ENCODE data around the gene C16orf92.
A peak's percentile ranks its signal among the peaks of the same experiment; 100 is the strongest.

The C16orf92 gene

GRCh38 chr16:29993903-29994599, 28.9 kb upstream of the C16orf92 start:
- H3K4me3 ChIP-seq (ENCODE audit: low read depth, low read length) = peak overlapping the region; percentile 98
- DNase-seq (ENCODE audit: low read depth) = no peak
- TF ChIP-seq, protein P1, sequence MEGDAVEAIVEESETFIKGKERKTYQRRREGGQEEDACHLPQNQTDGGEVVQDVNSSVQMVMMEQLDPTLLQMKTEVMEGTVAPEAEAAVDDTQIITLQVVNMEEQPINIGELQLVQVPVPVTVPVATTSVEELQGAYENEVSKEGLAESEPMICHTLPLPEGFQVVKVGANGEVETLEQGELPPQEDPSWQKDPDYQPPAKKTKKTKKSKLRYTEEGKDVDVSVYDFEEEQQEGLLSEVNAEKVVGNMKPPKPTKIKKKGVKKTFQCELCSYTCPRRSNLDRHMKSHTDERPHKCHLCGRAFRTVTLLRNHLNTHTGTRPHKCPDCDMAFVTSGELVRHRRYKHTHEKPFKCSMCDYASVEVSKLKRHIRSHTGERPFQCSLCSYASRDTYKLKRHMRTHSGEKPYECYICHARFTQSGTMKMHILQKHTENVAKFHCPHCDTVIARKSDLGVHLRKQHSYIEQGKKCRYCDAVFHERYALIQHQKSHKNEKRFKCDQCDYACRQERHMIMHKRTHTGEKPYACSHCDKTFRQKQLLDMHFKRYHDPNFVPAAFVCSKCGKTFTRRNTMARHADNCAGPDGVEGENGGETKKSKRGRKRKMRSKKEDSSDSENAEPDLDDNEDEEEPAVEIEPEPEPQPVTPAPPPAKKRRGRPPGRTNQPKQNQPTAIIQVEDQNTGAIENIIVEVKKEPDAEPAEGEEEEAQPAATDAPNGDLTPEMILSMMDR (IDR thresholded peaks at IDR 0.05; ENCODE audit: control insufficient read depth, extremely low read depth, insufficient read depth) = no peak

GRCh38 chr16:29994600-29995323, 28.2 kb upstream of the C16orf92 start:
- DNase-seq (ENCODE audit: low read depth) = no peak
- TF ChIP-seq, protein P1 (IDR thresholded peaks at IDR 0.05; ENCODE audit: control insufficient read depth, extremely low read depth, insufficient read depth) = no peak
- peak overlapping the region; percentile 98 for H3K4me3 ChIP-seq (ENCODE audit: low read depth, low read length)

DNA sequence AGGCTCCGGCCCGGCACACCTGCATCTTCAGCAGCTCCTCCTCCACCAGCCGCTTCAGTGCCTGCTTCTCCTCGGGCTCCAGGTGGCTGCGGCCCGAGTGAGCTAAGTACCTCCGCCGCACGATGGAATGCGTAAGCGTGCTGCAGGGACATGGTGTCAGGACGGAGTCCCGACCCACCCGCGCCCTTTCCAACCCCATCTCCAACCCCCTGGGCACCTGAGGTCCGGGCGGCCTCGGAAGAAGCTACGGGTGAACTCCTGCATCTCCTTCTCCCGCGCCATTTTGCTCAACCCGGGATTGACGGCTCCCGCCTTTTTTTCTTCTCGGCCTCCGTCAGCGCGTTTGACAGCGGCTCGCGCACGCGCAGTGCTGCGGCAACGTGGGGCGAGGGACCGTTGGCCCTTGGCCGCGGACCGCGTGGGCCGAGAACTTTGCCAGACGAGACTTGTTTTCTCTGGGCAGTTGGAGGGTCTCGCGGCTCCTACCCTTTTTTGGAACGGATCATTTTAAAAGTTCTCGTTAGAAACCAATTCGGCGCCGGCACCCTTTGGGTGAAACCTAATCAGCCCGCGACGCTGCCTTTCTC, 27.6 kb upstream of the C16orf92 start, which contains the start of gene HIRIP3:
TSS of gene HIRIP3 (minus strand) at position 294 of the 587 bp plus-strand sequence. CDS start at position 282, 12 bp downstream.
- TF ChIP-seq, protein P1 (IDR thresholded peaks at IDR 0.05; ENCODE audit: control insufficient read depth, extremely low read depth, insufficient read depth) = no peak
- DNase-seq (ENCODE audit: low read depth) = peak; percentile 47
- peak within 1 kb of the TSS; percentile 98 for H3K4me3 ChIP-seq (ENCODE audit: low read depth, low read length)

DNA sequence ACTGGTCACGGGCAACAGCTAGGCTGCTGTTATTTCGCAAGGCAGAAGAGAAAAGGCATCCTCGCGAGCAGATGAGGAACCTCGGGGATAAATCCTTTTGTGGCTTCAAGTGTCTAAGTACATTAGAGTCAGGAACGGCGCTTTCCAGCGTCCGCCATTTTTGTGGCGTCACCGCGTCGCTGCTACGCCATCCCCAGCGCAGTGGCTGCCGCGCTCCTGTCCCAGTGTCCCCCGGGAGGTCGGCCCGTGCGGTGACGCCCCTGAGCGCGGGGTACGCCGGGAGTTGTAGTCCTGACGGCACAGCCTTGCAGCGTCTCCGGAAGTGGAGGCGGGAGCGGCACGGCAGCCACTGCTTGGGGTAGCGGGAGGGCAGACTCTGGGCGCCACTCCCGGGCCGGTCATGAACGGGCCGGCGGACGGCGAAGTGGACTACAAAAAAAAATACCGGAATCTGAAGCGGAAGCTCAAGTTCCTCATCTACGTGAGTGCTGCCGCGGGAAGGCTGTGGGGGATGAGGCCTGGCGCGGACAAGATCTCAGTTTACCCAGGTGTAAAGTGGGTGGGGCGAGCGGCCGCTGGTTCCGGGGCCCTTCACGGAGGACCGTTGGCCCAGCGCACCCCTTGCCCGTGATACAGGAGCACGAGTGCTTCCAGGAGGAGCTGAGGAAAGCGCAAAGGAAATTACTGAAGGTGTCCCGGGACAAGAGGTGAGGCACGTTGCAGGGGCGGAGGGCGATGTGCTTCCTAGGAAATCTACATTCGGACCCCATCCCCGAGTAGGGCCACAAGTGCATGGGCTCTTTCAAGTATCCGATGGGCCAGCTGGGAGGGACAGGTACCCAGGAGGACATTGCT, 26.9 kb upstream of the C16orf92 start, which contains the start of gene INO80E:
TSS of gene INO80E (plus strand) at position 331 of the 855 bp plus-strand sequence. CDS start at position 401, 70 bp downstream.
- H3K4me3 ChIP-seq (ENCODE audit: low read depth, low read length) = peak within 1 kb of the TSS; percentile 98
- TF ChIP-seq, protein P1 (IDR thresholded peaks at IDR 0.05; ENCODE audit: control insufficient read depth, extremely low read depth, insufficient read depth) = no peak
- DNase-seq (ENCODE audit: low read depth) = peak; percentile 86

DNA sequence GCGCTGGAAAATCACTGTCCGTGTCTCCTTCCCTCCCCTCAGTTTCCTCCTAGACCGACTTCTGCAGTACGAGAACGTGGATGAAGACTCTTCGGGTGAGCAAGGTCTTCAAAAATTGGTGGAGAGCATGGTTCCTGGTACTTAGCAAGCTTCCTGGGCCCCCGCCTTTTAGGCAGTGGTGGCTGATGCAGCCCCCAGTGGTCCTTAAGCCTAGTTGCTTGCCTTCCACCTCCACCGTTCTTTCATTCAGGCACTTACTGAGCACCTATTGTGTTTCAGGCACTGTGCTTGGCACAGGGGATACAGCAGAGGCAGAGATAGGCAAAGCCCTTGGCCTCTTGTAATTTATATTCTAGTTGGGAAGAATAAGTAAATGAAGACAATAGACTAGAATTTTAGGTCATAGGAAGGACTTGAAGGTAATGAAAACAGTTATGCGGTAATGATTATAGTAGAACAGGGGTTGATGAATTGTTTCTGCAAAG, 26.2 kb upstream of the C16orf92 start:
- DNase-seq (ENCODE audit: low read depth) = no peak
- H3K4me3 ChIP-seq (ENCODE audit: low read depth, low read length) = peak overlapping the region; percentile 98
- TF ChIP-seq, protein P1 (IDR thresholded peaks at IDR 0.05; ENCODE audit: control insufficient read depth, extremely low read depth, insufficient read depth) = no peak

- H3K4me3 ChIP-seq (ENCODE audit: low read depth, low read length) = no peak overlapping the region
- no peak for DNase-seq (ENCODE audit: low read depth)
- TF ChIP-seq, protein P1 (IDR thresholded peaks at IDR 0.05; ENCODE audit: control insufficient read depth, extremely low read depth, insufficient read depth) = no peak
These were observed 23.4 kb upstream of the C16orf92 start for GRCh38 chr16:29999605-30000004.
